Suppressor macrophage treated with lipopolysaccharide for 1 hour (primary cell): ENCODE measurements around the gene TEX29.

Experiments
- DNase-seq, 3 donors: peaks; one replicate each; pipeline ENCODE4 v3.0.0-alpha.2; 2020 to 2022

Gene TEX29

GRCh38 chr13:111319998-111320911, at the start of gene TEX29:
Gene TEX29 (plus strand): TSS chr13:111320642. CDS start chr13:111320891, 249 bp downstream.
- no peak for DNase-seq

- DNase-seq: no peak
Measured at GRCh38 chr13:111270765-111271698, 49.4 kb upstream of the TEX29 start.

- no peak for DNase-seq
Measured at GRCh38 chr13:111272117-111272516, 48.3 kb upstream of the TEX29 start.

GRCh38 chr13:111275382-111275781, 45.1 kb upstream of the TEX29 start:
- no peak for DNase-seq

GRCh38 chr13:111275995-111276618, 44.3 kb upstream of the TEX29 start:
- no peak for DNase-seq

- DNase-seq: no peak
Measured at GRCh38 chr13:111278258-111278657, 42.2 kb upstream of the TEX29 start.

- no peak for DNase-seq
Measured at GRCh38 chr13:111278743-111279652, 41.4 kb upstream of the TEX29 start.

- DNase-seq: no peak
Measured at GRCh38 chr13:111280226-111280625, 40.2 kb upstream of the TEX29 start.

- peak in 1 of 3 donors; percentile 7 for DNase-seq
Measured at GRCh38 chr13:111280681-111281585, 39.5 kb upstream of the TEX29 start.

- peak; percentile 73 to 94 (median 91) for DNase-seq
Measured at GRCh38 chr13:111281751-111282311, 38.6 kb upstream of the TEX29 start.

- DNase-seq: no peak
Measured at GRCh38 chr13:111282425-111282824, 38.0 kb upstream of the TEX29 start.

- no peak for DNase-seq
Measured at GRCh38 chr13:111282997-111283396, 37.4 kb upstream of the TEX29 start.

- no peak for DNase-seq
Measured at GRCh38 chr13:111283457-111283856, 37.0 kb upstream of the TEX29 start.

- no peak for DNase-seq
Measured at GRCh38 chr13:111283991-111284390, 36.5 kb upstream of the TEX29 start.

- DNase-seq: no peak
Measured at GRCh38 chr13:111284565-111284964, 35.9 kb upstream of the TEX29 start.

- no peak for DNase-seq
Measured at GRCh38 chr13:111286162-111286561, 34.3 kb upstream of the TEX29 start.

GRCh38 chr13:111286749-111287148, 33.7 kb upstream of the TEX29 start:
- DNase-seq: no peak

GRCh38 chr13:111287201-111287600, 33.2 kb upstream of the TEX29 start:
- no peak for DNase-seq

- no peak for DNase-seq
Measured at GRCh38 chr13:111288276-111288675, 32.2 kb upstream of the TEX29 start.

- no peak for DNase-seq
Measured at GRCh38 chr13:111289251-111289650, 31.2 kb upstream of the TEX29 start.
